Keratinocyte (primary cell): ENCODE data around the gene AIMP1.

Experiments used
- CTCF ChIP-seq, 3 experiments: IDR thresholded peaks in 1 of 3; conservative IDR thresholded peaks in 1 of 3; optimal IDR thresholded peaks in 1 of 3; 2 replicates in 2 of 3; 3 replicates in 1 of 3; pipeline versions ENCODE3 to v1.5.1; 2011; ENCODE audit warnings: low read length in 3 of 3, mild to moderate bottlenecking in 3 of 3, moderate library complexity in 2 of 3, control low read depth in 1 of 3, inconsistent platforms in 1 of 3; ENCODE audit not compliant: insufficient read depth in 2 of 3; ENCODE audit errors: extremely low read depth in 1 of 3
- EZH2 ChIP-seq: IDR thresholded peaks from one replicate; pipeline ENCODE4 v1.6.1; 2012; ENCODE audit warnings: inconsistent platforms, mild to moderate bottlenecking, low read length, moderate library complexity

GRCh38 chr4:106304632-106305031 is 11.7 kb upstream of the AIMP1 start:
- no peak for TF ChIP-seq CTCF (optimal IDR thresholded peaks at IDR 0.05 in 1 of 3, IDR thresholded peaks at IDR 0.05 in 1 of 3, conservative IDR thresholded peaks at IDR 0.05 in 1 of 3; ENCODE audit: extremely low read depth in 1 of 3, insufficient read depth in 2 of 3, low read length in 3 of 3)
- no peak for TF ChIP-seq EZH2
